Hepatic stellate cell (primary cell): Measurements from ENCODE around the gene NFYC.

Experiments used
- DNase-seq: peaks from one replicate; pipeline ENCODE4 v3.0.0; 2011; ENCODE audit warnings: low spot score

NFYC gene

GRCh38 chr1:40783001-40783905, 91.7 kb downstream of the NFYC start, which contains the start of gene KCNQ4:
KCNQ4 (plus strand) TSS chr1:40783787; CDS start chr1:40784094, 307 bp downstream.
- no peak for DNase-seq

GRCh38 chr1:40784141-40784770, 92.8 kb downstream of the NFYC start:
- no peak for DNase-seq

- no peak for DNase-seq
Measured at GRCh38 chr1:40784771-40785151, 93.3 kb downstream of the NFYC start.

GRCh38 chr1:40785446-40785845, 93.9 kb downstream of the NFYC start:
- DNase-seq, result no peak

- DNase-seq, result no peak
Measured at GRCh38 chr1:40786171-40786994, 94.9 kb downstream of the NFYC start.

- DNase-seq, result no peak
Measured at GRCh38 chr1:40786995-40787705, 95.6 kb downstream of the NFYC start.

GRCh38 chr1:40787737-40788560, 96.4 kb downstream of the NFYC start:
- no peak for DNase-seq

- no peak for DNase-seq
Measured at GRCh38 chr1:40788561-40789341, 97.2 kb downstream of the NFYC start.

- no peak for DNase-seq
Measured at GRCh38 chr1:40789342-40789598, 97.8 kb downstream of the NFYC start.

- DNase-seq, result no peak
Measured at GRCh38 chr1:40789661-40790430, 98.3 kb downstream of the NFYC start.

- DNase-seq, result no peak
Measured at GRCh38 chr1:40792036-40792435, 100.5 kb downstream of the NFYC start.

GRCh38 chr1:40793617-40794016, 102.1 kb downstream of the NFYC start:
- DNase-seq, result no peak

- no peak for DNase-seq
Measured at GRCh38 chr1:40794048-40794447, 102.5 kb downstream of the NFYC start.

- no peak for DNase-seq
Measured at GRCh38 chr1:40794974-40795715, 103.6 kb downstream of the NFYC start.

GRCh38 chr1:40795811-40796586, 104.5 kb downstream of the NFYC start:
- no peak for DNase-seq

- DNase-seq, result peak; percentile 55
Measured at GRCh38 chr1:40796939-40797667, 105.6 kb downstream of the NFYC start.

- no peak for DNase-seq
Measured at GRCh38 chr1:40797668-40798010, 106.1 kb downstream of the NFYC start.
